ENCODE results near the gene DDIT3.

DDIT3 gene

DNA sequence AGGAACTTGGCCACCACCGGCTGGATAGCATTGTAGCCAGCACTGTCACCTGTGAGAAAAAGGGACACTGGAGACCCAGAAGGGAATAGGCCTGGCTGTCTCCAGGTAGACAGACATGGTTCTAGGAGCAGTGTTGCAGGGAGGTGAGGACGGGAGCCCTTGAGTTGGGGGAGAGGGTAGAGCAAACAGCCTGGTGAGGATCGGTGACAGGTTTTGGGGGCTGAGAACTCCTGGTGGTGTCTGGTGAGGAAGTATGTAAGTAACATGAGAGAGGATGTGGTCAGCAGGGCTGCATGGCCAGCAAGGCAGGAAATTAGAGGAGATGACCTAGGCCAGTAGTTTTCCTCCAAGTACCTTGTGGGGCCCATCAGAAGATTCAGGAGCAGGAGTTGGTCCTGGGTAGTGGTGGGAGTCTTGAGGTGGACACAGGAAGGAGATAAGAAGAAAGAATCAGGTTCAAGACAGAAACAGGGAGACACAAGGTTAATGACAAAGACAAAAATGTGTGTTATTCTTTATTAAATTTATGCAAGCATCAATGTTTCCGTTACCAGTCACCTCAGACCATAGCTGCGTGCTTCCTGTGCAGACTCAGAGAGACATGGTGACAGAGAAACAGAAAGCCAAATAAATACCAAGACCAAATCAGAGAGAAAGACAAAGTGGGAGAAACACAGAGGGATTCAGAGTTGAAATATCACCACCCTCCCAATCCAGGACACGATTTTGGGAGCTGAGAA is 40.8 kb downstream of the DDIT3 start, which contains the start of gene ARHGAP9:
TSS of gene ARHGAP9 (minus strand) at position 491 of the 740 bp plus-strand sequence. CDS start at position 31, 460 bp downstream.
- DNase-seq: peak; percentile 43

DNA sequence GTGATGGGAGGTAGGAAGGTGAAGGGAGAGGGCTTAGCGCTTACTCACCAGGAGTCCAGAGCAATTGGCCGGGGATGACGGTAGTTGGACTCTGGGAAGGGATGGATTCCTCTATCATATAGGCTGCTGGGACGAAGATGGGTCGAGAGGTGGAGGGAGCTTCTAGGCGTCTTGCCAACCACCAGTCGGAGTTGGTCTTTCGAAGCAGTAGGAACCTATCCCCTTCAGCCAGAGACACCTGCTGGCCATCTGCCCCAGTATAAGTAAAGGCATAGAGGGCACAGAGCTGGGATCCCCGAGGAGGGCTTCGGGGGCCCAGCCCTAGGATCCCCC is 41.3 kb downstream of the DDIT3 start:
- no peak for DNase-seq

DNA sequence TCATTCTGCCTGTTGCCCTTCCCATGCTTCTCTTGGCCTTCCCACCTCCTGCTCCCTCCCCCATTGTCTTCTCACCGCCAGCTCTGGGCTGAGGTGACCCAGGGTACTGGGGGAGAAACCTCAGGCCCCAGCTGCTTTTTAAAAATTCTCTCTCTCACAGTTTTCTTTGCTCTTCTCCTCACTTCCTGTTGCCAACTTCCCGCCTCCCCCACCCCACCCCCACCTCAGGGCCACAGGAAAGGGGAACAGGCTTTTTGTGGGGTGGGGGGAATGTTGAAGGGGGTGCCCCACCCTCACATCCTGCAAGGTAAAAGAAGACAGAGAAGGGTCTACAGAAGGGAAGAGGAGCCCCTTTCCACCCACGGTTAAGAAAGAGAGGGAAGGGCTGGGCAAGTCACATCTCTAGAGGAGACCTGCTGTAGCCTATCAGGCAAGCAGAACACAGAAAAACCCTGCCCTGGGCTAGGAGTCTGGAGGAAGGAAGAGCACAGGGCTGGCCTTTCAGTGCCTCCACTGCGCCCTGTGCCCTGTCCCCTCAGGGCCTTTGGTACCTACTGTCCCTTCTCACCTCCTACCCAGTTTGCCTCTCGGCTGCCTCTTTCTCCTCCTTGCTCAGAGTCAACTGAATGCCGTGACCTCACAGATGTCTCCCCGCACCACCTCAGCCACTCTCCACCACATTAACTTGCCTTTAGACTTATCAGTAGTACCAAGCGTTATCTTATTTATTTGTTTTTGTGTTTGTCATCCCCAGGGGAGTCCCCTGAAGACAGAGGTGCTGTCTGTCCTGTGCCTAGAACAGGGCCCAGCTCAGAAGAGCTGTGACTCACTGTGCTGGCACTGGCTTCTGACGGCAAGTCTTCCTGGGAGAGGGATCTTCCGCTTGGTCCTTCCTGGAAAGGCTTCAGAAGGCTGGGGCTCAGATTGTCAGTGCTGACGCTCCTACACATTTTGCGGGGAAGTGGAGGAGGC is 42.3 kb downstream of the DDIT3 start:
- peak; percentile 54 for DNase-seq

DNA sequence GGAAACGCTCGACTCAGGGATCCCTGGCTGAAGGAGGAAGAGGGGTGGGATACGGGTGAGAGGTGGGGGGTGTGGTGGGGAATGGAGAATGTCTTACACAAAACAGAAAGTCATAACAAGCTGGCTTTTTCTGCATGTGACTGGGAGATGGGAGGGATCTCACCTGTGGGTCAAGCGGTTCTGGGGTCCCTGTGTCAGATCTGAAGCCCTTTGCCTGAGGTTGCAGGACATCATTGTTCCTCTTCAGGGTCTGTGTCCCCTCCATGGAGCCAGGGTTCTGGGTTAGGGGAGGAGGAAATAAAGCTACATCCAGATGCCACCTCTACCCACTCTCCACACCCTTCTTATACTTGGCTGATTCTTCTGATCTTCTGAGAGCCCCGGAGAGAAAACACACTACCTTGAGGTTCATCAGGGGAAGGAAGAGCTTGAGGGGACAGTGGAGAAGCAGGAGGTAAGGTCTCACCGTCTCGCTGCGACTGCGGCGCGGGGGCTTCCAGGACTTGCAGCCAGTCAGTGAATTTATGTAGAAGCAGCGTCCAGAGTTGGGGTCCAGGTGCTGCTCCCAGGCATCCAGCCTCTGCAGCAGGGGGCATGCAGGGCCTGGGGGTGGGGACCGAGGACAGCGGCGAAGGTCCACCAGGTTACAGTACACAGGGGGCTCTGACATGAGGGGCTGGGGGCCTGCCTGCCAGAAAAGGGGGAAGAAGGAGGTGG is 43.2 kb downstream of the DDIT3 start:
- DNase-seq: no peak

DNA sequence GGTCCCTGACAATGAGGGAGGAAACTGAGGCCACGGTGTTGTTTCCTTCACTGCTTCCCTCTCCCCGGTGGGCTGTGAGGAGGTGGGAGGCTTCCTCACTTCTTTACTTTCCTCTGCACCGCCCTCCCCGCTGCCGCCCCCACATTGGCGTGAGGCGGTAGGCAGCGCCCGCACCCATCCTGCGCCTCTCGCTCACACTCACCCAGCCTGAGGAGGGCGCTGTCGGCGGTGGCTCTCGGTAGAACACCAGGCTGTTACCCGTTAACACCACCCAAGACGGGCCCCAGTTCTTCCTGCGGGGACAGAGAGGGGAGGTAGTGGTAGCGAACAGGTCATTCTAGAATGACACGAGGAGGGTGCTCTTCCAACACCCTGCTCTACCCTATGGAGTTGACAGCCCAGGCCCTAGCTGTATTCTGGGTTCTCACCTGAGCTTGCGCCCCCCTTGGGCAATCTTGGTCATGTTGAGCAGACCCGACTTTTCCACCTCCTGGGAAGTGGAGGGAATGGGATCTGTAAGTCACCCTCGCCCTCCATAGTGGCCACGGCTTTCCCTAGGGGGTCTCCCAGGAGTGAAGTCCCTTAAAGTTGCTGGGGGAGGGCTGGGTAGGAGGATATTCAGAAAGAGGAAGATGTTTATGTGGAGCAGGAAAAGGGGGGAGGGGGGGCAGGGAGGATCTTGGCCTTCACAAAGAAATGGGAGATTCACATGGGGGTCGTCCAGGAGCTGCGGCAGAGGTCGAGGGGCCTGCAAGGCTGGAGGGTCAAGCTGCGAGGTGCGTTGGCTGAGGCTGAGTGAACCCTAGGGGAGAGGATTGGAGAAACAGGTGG is 43.9 kb downstream of the DDIT3 start:
- peak; percentile 76 for DNase-seq

DNA sequence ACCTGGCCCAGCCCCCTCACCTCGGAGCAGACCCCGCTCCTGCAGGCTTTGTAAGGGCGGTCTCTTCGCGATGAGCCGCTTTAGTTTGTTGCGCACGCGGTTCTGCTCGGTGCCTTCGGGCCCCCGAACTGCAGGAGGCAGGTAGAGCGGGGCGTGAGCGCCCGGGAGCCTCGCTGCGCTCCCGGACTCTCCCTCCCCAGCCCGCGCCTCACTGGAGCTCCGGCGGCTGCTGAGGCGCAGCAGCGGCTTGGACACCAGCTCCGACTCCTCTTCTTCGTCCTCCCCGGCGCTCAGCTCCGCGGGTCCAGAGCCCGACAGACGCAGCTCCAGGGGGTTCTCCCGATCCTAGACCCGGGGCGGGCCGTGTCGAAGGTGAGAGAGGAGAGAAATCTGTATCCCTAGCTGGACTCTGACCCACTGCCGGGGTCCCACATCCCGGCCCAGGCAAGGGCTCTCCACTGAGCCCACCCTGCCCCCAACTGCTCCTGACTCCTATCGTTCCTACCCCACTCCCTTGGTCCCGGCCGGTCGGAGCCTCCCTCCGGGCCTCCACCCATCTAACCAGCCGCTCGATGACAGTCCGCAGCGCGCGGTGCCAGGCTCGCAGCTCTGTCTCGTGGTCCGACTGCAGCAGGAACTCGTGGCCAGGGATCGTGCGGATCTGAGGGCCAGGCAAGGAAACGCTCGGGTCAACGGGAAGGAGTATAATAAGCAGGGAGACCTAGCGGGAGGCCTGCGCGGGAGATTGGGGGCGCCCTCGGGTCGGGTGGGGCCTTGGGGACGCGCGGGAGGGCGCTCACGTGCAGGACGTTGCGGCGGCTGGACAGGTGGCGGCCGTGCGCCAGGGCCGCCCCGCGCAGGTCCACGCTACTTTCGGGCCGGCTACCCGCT is 44.8 kb downstream of the DDIT3 start:
- no peak for DNase-seq

DNA sequence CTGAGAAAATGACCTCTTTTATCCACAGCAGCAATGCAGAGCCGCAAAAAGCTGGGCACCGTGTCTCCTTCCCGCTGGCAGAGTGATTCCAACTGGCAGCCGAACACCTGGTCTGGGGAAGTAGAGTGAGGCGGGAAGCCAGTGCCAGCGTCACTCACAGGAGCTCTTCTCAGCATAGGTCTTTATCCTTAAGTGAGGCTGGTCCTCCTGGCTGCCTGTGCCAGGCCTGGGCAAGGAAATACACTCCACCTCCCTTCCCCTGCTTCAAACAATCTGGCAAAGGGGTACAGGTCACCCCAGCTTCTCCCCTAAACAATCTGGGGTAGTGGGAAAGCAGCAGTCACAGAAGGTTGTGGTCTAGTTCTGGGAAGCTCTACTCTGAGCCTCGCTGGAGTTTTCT is 45.5 kb downstream of the DDIT3 start:
- DNase-seq: no peak

DNA sequence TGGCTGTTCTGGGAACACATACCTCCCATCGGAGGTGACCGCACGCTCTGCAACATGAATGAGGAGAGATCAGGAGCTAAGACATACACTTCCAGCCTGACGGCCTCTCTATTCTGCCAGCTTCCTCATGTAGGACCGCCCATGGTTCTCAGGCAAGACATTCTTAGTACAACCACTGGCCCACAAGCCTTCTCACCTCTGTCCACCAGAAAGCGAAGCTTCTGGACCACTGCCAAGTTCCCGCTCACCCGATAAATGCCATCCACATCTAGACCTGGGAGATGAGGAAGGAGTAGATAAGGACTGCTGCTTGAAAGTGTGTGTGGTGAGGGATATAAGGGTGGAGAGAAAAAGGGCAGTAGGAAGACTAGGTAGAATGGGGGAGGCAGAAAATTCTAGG is 45.9 kb downstream of the DDIT3 start:
- DNase-seq: no peak

DNA sequence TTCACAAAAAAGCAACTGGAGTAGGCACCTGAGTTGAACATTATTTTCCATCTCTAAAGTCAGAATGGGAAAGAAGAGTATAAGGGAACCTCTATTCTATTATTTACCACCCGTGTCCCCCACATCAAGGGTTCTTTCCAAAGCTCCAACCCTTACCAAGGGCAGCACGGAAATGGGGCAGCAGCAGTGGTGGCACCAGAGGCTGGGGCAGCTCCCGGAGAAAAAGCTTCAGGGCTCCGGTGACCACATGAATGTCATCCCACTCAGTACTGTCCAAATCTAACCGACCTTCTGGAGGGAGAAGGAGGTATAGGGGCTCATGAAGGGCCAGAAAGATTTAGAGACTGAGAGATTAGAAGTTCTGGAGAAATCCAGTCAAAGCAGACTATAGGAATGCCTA is 46.4 kb downstream of the DDIT3 start:
- no peak for DNase-seq

DNA sequence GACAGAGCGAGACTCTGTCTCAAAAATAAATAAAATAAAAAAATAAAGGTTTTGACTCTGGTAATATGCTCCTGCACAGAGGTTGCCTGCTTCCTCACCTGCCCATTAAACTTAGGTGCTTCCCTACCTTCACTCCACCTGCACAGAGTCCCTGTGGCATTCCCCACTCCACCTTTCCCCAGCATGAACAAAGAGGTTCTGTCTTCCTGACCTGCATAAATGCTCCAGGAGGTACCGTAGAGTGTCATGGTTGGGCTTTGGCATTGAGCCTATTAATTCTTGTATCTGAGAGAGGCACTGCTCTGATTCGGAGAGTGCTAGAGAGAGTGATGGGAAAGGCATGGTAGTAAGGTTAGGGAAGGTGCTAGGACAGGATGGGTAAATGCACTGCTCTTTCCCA is 46.9 kb downstream of the DDIT3 start:
- DNase-seq: no peak

DNA sequence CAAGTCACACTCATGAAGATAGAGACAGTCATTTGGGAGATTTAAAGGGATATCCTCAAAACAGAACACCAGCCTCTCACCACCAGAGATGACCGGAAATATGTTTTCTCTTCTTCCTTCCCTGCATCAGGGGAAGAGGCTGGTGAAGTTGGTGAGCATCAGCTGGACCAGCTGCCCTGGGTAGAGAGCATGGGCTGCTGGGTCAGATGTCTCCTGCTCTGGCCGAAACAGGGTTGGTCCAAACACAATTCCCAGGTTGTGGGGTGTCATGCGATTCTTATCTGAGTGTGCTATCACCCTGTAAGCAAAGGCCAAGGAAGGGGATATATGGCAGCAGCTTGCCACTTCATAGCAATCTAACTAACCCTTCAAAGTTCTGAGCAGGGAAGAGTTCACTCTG is 47.9 kb downstream of the DDIT3 start:
- no peak for DNase-seq

DNA sequence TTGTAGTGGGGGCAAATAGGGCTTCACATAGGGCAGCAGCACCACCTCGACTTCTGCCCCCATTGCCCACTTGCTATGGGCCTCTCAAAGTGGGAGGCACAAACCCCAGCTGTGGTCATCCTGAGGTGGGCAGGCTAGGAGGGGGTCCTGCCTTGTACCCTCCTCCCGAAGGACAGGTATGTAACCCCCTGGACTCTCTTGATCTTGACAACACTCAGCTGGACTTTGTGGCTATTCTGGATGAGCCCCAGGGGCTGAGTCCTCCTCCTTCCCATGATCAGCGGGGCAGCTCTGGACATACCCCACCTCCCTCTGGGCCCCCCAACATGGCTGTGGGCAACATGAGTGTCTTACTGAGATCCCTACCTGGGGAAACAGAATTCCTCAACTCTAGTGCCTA is 48.7 kb downstream of the DDIT3 start:
- DNase-seq: no peak

DNA sequence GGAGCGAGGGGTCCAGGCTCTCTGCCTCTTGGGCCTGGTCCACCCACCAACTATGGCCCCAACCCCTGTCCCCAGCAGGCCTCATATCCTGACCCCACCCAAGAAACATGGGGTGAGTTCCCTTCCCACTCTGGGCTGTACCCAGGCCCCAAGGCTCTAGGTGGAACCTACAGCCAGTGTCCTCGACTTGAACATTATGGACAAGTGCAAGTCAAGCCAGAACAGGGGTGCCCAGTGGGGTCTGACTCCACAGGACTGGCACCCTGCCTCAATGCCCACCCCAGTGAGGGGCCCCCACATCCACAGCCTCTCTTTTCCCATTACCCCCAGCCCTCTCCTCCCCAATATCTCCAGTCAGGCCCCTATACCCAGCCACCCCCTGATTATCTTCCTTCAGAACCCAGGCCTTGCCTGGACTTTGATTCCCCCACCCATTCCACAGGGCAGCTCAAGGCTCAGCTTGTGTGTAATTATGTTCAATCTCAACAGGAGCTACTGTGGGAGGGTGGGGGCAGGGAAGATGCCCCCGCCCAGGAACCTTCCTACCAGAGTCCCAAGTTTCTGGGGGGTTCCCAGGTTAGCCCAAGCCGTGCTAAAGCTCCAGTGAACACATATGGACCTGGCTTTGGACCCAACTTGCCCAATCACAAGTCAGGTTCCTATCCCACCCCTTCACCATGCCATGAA is 49.2 kb downstream of the DDIT3 start:
- DNase-seq: no peak

DNA sequence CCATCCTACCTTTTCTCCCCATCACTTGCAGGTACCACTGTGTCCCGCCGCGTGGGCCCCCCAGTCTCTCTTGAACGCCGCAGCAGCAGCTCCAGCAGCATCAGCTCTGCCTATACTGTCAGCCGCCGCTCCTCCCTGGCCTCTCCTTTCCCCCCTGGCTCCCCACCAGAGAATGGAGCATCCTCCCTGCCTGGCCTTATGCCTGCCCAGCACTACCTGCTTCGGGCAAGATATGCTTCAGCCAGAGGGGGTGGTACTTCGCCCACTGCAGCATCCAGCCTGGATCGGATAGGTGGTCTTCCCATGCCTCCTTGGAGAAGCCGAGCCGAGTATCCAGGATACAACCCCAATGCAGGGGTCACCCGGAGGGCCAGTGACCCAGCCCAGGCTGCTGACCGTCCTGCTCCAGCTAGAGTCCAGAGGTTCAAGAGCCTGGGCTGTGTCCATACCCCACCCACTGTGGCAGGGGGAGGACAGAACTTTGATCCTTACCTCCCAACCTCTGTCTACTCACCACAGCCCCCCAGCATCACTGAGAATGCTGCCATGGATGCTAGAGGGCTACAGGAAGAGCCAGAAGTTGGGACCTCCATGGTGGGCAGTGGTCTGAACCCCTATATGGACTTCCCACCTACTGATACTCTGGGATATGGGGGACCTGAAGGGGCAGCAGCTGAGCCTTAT is 49.9 kb downstream of the DDIT3 start:
- no peak for DNase-seq

DNA sequence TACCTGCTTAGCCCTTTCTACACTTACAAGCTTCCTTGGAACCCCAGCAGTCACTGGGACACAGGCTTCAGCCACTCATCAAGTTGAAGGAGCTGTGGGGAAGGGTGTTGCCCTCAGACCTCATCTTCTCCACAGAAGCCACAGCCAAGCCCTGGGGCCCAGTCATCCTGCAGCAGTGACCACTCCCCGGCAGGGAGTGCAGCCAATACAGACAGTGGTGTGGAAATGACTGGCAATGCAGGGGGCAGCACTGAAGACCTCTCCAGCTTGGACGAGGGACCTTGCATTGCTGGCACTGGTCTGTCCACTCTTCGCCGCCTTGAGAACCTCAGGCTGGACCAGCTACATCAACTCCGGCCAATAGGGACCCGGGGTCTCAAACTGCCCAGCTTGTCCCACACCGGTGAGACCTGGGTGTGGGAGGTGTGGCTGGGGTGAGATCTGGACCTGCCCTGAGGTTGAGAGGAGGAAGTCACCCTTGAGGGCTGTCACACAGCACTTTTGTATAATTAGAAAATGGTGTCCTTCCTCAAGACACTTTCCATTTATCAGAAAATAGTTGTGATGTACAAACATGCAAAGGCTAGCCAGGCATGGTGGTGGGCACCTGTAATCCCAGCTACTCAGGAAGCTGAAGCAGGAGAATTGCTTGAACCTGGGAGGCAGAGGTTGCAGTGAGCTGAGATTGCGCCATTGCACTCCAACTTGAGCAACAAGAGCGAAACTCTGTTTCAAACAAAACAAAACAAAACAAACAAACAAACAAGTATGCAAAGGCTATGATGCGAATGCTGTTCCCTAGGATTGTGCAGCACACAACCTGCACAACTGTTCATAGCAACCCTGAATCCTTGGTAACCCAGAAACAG is 50.8 kb downstream of the DDIT3 start:
- DNase-seq: no peak

DNA sequence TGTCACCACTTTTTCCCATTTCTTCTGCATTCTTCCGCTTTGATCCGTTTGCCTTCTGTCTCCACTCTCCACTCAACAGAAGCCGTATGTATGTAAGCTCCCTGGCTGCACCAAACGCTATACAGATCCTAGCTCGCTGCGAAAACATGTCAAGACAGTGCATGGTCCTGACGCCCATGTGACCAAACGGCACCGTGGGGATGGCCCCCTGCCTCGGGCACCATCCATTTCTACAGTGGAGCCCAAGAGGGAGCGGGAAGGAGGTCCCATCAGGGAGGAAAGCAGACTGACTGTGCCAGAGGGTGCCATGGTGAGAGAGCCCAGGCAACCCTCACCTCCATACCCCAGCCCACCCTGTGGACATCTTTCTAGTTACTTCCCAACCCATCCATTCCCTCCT is 52.4 kb downstream of the DDIT3 start:
- no peak for DNase-seq

DNA sequence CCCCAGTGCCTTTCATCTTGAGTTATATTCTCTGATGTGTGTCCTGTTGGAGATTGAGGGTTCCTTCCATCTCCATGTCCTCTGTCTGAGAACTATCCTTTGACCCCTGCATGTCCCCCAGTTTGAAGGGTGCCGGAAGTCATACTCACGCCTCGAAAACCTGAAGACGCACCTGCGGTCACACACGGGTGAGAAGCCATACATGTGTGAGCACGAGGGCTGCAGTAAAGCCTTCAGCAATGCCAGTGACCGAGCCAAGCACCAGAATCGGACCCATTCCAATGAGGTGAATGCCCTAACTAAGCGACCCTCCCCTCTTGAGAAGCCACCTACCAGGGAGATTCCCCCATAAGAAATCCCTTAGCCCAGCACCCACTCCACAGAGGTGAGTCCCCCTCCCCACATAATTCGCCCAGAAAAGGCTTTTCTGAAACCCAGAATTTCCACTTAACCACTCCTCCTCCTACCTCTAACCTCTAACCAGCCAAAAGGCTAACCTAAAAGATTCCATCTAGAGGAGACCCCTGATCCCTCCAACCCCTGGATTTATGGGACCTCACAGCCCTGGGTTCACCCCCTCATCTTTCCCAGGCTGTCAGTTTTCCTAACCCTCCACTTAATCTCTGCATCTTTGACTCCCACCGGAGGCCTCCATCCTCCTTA is 53.0 kb downstream of the DDIT3 start:
- no peak for DNase-seq
